Stimulated activated CD8-positive, alpha-beta memory T cell treated with anti-CD3 and anti-CD28 coated beads, Interleukin-4, amount 100 ng/mL, for 48 hours (primary cell): ENCODE data around the gene IPO9.

Source experiments
- DNase-seq: peaks from one replicate; pipeline ENCODE4 v3.0.0-alpha.2; 2020

The IPO9 gene

GRCh38 chr1:201912832-201913231, 83.9 kb downstream of the IPO9 start:
- no peak for DNase-seq

GRCh38 chr1:201914456-201915235, 85.7 kb downstream of the IPO9 start:
- DNase-seq = no peak

DNA sequence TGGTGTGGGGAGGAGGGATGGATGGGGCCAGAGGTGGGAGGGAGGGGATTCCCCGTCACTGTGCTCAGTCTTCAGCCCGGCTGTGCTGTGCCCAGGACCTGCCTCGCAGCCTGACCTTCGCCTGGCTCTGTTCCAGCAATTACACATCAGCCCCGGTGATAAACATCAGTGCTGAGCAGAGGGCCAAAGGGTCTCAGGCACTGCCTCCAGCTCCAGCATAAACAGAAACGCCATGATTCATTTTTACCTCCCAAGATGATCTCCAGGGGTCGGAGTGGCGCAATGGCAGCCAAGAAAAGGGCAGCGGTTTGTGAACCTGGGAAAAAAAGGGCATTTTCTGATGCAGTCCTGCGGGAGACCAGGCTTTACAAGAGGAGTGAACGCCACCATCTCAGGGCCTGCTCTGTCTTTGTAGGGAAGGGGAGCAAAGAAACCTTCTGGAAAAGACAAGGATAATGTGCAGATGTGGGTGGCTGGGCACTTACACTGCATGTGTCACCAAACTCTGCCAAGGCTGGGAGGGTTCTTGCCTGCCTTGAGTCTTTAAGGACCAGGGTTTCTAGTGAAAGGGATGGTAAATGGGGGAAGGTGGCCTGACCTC, 87.8 kb downstream of the IPO9 start:
- DNase-seq = no peak

GRCh38 chr1:201917362-201918033, 88.5 kb downstream of the IPO9 start:
- DNase-seq = no peak

- no peak for DNase-seq
Observed at GRCh38 chr1:201918343-201918742, 89.4 kb downstream of the IPO9 start.

DNA sequence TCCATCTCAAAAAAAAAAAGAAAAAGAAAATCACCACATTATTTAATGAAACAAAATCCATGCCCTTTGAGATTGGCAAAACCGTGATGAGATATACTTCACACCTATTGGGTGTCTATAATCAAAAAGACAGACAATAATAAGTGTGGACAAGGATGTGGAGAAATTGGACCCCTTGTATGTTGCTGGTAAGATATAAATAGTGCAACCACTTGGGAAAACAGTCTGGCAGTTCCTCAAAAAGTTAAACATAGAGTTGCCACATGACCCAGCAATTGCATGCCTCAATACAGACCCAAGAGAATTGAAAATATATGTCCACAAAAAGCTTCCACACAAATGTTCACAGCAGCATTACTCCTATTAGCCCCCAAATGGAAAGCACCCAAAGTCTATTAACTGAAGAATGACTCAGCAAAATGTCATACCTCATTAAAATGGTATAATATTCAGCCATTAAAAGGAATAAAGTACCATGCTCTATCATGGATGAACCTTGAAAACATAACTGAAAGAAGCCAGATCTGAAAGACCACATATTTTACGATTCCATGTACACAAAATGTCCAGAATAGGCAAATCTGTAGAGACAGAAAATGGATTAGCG, 93.1 kb downstream of the IPO9 start:
- no peak for DNase-seq

DNA sequence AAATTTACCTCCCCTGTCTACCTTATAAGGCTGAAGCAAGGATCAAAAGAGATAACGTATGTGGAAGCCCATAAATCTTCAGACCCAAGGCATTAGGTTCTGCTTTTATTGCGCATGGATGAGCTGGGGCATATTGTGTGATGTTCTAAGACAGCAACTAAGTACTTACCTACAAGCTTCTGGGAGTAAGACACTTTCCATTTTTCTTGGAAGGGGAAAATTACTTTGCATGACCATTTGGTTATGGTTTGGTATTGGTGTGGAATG, 96.3 kb downstream of the IPO9 start:
- DNase-seq = no peak

DNA sequence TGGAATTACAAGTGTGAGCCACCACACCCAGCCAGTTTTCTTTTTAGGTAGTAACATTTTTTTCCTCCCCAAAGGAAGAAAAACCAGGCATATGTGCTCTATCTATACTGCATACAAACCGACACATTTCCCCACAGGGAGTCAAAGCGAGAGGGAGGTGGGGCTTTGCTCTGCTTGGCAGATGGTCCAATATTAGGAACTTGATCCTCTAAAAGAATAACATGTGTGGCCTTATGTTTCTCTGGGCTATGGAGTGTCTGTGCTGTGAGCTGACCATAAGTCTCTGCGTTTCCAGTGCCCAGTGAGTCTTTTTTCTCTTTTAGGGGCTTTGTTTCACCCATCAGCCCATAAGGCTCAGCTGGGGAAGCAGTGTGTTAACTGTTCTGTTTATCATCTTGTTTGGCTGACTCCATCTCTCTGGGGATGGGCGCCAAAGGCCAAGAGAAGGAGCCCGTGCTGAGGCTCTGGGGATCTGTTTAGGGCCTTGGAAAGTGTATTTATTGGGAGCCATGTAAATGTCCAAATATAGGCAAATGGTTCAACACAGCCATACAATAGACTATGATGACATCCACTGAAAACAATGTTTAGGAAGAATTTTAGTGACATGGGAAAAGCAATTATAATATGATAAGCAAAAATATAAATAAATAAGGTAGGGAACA, 97.2 kb downstream of the IPO9 start:
- no peak for DNase-seq

GRCh38 chr1:201928266-201928665, 99.3 kb downstream of the IPO9 start:
- no peak for DNase-seq

DNA sequence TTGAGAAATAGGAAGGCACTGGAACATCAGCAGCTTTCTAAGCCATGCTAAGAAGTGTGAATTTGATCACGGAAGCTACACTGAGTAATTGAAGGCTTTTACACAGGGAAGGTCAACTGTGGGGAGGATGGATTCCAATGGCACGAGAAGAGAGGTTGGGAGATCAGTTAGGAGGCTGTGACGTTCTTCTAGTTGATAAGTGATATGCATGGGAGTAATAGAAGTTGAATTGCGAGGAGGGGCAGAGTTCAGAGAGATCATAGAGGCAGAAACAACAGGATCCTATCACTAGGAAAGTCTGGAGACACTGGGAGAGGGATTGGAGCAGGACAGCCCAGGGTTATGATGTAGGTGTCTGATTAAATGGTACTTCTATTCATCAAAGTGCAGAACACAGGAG, 101.2 kb downstream of the IPO9 start:
- DNase-seq = no peak

DNA sequence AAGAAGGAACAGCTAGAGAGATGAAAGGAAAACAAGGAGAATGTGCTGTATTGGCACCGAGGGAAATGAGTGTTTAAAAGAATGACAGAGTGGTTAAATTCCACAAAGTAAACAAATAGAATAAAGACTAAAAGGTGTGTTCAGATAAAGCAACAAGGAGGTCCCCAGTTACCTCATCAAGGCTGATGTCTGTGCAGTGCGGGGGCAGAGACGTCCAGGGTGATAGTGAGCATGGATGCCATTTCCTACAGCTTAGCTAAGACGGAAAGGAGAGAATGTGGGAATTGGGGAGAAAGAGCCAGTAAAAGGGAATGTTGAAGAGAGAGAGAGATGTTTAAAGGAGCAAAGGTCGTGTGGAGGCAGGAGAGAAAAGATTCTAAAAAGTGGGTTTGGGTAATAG, 101.8 kb downstream of the IPO9 start:
- no peak for DNase-seq
